NOMO-1 treated with dmso at 0.1 percent for 144 hours (cell line): ENCODE results near the gene TNNT2.

Experiments
- DNase-seq: peaks from one replicate; lab custom pipeline; 2025; ENCODE audit not compliant: unreplicated experiment; lab: John Stamatoyannopoulos, UW

The TNNT2 gene

GRCh38 chr1:201377611-201378092 is at the start of gene TNNT2:
TNNT2 (minus strand) TSS chr1:201377680; CDS start chr1:201373254, 4,426 bp downstream.
- DNase-seq = no peak

GRCh38 chr1:201426479-201427310 is 49.2 kb upstream of the TNNT2 start:
- DNase-seq = no peak

- DNase-seq = no peak
Observed at GRCh38 chr1:201424146-201424545, 46.7 kb upstream of the TNNT2 start.

- no peak for DNase-seq
Observed at GRCh38 chr1:201423655-201424054, 46.2 kb upstream of the TNNT2 start.

- DNase-seq = no peak
Observed at GRCh38 chr1:201422436-201423030, 45.1 kb upstream of the TNNT2 start.

GRCh38 chr1:201422026-201422425 is 44.5 kb upstream of the TNNT2 start:
- DNase-seq = no peak

- DNase-seq = no peak
Observed at GRCh38 chr1:201421041-201421440, 43.6 kb upstream of the TNNT2 start.

- no peak for DNase-seq
Observed at GRCh38 chr1:201420608-201421002, 43.1 kb upstream of the TNNT2 start.

- no peak for DNase-seq
Observed at GRCh38 chr1:201419746-201420607, 42.5 kb upstream of the TNNT2 start.

GRCh38 chr1:201419256-201419655 is 41.8 kb upstream of the TNNT2 start:
- DNase-seq = no peak

GRCh38 chr1:201418461-201418860 is 41.0 kb upstream of the TNNT2 start:
- no peak for DNase-seq

GRCh38 chr1:201414051-201414738 is 36.7 kb upstream of the TNNT2 start:
- DNase-seq = no peak

GRCh38 chr1:201411292-201411691 is 33.8 kb upstream of the TNNT2 start:
- no peak for DNase-seq

GRCh38 chr1:201409440-201409839 is 32.0 kb upstream of the TNNT2 start:
- no peak for DNase-seq

GRCh38 chr1:201408834-201409200 is 31.3 kb upstream of the TNNT2 start:
- DNase-seq = no peak

- peak; percentile 3 for DNase-seq
Observed at GRCh38 chr1:201408176-201408833, 30.8 kb upstream of the TNNT2 start.

GRCh38 chr1:201406831-201407406 is 29.4 kb upstream of the TNNT2 start:
- no peak for DNase-seq

- DNase-seq = no peak
Observed at GRCh38 chr1:201405484-201405831, 28.0 kb upstream of the TNNT2 start.

- DNase-seq = no peak
Observed at GRCh38 chr1:201404722-201405483, 27.4 kb upstream of the TNNT2 start.
